Peyer's patch (tissue), 4 donors: ENCODE data around the gene TMEM270.

ENCODE experiments used
- CTCF ChIP-seq, 6 experiments: fragments of 450-650 bp in 4 of 6; fragments of 200-600 bp in 2 of 6; sonication (generic) in 1 of 6; IDR thresholded peaks; one replicate each; pipeline ENCODE4 v1.5.1; 2017 to 2019; ENCODE audit warnings: antibody characterized with exemption in 6 of 6, mild to moderate bottlenecking in 3 of 6, moderate library complexity in 1 of 6
- POLR2A ChIP-seq, 2 donors: fragments of 450-650 bp; IDR thresholded peaks; one replicate each; pipeline ENCODE4 v1.5.1; 2017; ENCODE audit warnings: antibody characterized with exemption in 2 of 2, mild to moderate bottlenecking in 2 of 2, moderate library complexity in 2 of 2

- TF ChIP-seq POLR2A (IDR thresholded peaks at IDR 0.05) (no peak), CTCF (IDR thresholded peaks at IDR 0.05) (no peak)
These were observed 34.0 kb downstream of the TMEM270 start for GRCh38 chr7:73894733-73895551.
